HL-60 (cell line): ENCODE data around the gene FOXP4.

Experiments
- CTCF ChIP-seq: IDR thresholded peaks from one replicate; pipeline ENCODE4 v1.5.1; 2011; ENCODE audit warnings: low read length, control low read depth, inconsistent platforms; ENCODE audit not compliant: insufficient read depth
- GABPA ChIP-seq: IDR thresholded peaks from 2 replicates; pipeline ENCODE4 v1.6.1; 2012; ENCODE audit warnings: low read depth
- POLR2AphosphoS5 ChIP-seq: IDR thresholded peaks from 2 replicates; pipeline ENCODE4 v1.6.1; 2012; ENCODE audit warnings: low read depth
- TF ChIP-seq, protein P1 (sequence below): IDR thresholded peaks from 2 replicates; pipeline ENCODE4 v1.6.1; 2012; ENCODE audit warnings: low read depth; ENCODE audit not compliant: insufficient replicate concordance

GRCh38 chr6:41587131-41587879 is 41.1 kb downstream of the FOXP4 start:
- no peak for TF ChIP-seq CTCF
- no peak for TF ChIP-seq GABPA
- TF ChIP-seq, protein P1, sequence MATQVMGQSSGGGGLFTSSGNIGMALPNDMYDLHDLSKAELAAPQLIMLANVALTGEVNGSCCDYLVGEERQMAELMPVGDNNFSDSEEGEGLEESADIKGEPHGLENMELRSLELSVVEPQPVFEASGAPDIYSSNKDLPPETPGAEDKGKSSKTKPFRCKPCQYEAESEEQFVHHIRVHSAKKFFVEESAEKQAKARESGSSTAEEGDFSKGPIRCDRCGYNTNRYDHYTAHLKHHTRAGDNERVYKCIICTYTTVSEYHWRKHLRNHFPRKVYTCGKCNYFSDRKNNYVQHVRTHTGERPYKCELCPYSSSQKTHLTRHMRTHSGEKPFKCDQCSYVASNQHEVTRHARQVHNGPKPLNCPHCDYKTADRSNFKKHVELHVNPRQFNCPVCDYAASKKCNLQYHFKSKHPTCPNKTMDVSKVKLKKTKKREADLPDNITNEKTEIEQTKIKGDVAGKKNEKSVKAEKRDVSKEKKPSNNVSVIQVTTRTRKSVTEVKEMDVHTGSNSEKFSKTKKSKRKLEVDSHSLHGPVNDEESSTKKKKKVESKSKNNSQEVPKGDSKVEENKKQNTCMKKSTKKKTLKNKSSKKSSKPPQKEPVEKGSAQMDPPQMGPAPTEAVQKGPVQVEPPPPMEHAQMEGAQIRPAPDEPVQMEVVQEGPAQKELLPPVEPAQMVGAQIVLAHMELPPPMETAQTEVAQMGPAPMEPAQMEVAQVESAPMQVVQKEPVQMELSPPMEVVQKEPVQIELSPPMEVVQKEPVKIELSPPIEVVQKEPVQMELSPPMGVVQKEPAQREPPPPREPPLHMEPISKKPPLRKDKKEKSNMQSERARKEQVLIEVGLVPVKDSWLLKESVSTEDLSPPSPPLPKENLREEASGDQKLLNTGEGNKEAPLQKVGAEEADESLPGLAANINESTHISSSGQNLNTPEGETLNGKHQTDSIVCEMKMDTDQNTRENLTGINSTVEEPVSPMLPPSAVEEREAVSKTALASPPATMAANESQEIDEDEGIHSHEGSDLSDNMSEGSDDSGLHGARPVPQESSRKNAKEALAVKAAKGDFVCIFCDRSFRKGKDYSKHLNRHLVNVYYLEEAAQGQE = no peak
- no peak for TF ChIP-seq POLR2AphosphoS5
